ENCODE results near the gene PRRC1. TPM values are rescaled to one million over a fixed set of nuclear protein-coding genes. Genes with fewer than 3 reads are reported as not detected.

Gene PRRC1
- total RNA-seq (2013): 18.5 TPM
- polyA plus RNA-seq (10 to 100 TPM; 10.8 to 20.6 (median 17.9) TPM), polyA minus RNA-seq (11.4 and 18.4 TPM in 2 replicates), total RNA-seq (10.3 to 46.6 (median 21.0) reads per million in 11 experiments)

GRCh38 chr5:127517480-127518318 lies at the start of gene PRRC1:
Gene PRRC1, plus strand, starts transcription at chr5:127517640. Its CDS starts 5,840 bp downstream, at chr5:127523480.
- Mint-ChIP-seq H3K9me3 (peaks cover 9 to 17% (median 13%) of the 10 kb centered on the region in 7 donors), H3K36me3 (peaks cover 13 to 19% of the 10 kb centered on the region in 2 donors), H3K27me3 (ENCODE audit: low read depth in 3 of 3) (peaks cover 0 to 2% (median 0%) of the 10 kb centered on the region in 3 donors), H3K4me1 (peaks cover 21% of the 10 kb centered on the region), H3K27ac (peak within 1 kb of the TSS; percentile 79 to 93 (median 87)), H3K4me3 (peak within 1 kb of the TSS; percentile 88 to 94)
- peaks cover 11 to 18% of the 10 kb centered on the region in 2 donors for H3K4me1 ChIP-seq (ENCODE audit: control insufficient read depth in 1 of 2, insufficient read depth in 2 of 2, low read length in 2 of 2)
- TF ChIP-seq CTCF (IDR thresholded peaks at IDR 0.05): no peak
- peaks cover 52% of the 10 kb centered on the region for H3K79me2 ChIP-seq (ENCODE audit: insufficient read depth, low read length)
- peaks cover 4 to 7% of the 10 kb centered on the region in 2 donors for H3K9me3 ChIP-seq (replicated peaks in 1 of 2; ENCODE audit: control insufficient read depth in 1 of 2, insufficient read depth in 1 of 2, low read length in 2 of 2)
- intact Hi-C loops (cut with micrococcal nuclease): no loop called here
- WGBS (ENCODE audit: insufficient coverage): under 1% methylated on average over 70 of the region's 80 CpGs
- peak within 1 kb of the TSS; percentile 87 to 99 (median 99) for H3K4me3 ChIP-seq (replicated peaks in 1 of 3; ENCODE audit: low read depth in 2 of 3, low read length in 3 of 3)
- peak within 1 kb of the TSS; percentile 93 for H3K9ac ChIP-seq (ENCODE audit: insufficient read depth, low read length, poor library complexity, severe bottlenecking)
- H3K27ac ChIP-seq (ENCODE audit: low read depth in 1 of 2, low read length in 2 of 2): peak within 1 kb of the TSS; percentile 69 to 92
- H4K20me1 ChIP-seq (ENCODE audit: insufficient read depth, low read length): peaks cover 21% of the 10 kb centered on the region
- peaks cover 0 to 27% of the 10 kb centered on the region in 2 donors for H3K36me3 ChIP-seq (replicated peaks in 1 of 2; ENCODE audit: control insufficient read depth in 1 of 2, insufficient read depth in 2 of 2, low read length in 2 of 2)
- no peaks in the 10 kb centered on the region for H3K27me3 ChIP-seq (ENCODE audit: control insufficient read depth in 2 of 2, insufficient read depth in 2 of 2, low read length in 2 of 2)
- H2AFZ ChIP-seq (ENCODE audit: insufficient read depth, low read depth, low read length, poor library complexity, severe bottlenecking): peak within 1 kb of the TSS; percentile 100
- peak; percentile 63 to 70 (median 69) for DNase-seq
- peak within 1 kb of the TSS; percentile 93 for H3K4me2 ChIP-seq (replicated peaks; ENCODE audit: extremely low read depth, low read length, poor library complexity, severe bottlenecking)

DNA sequence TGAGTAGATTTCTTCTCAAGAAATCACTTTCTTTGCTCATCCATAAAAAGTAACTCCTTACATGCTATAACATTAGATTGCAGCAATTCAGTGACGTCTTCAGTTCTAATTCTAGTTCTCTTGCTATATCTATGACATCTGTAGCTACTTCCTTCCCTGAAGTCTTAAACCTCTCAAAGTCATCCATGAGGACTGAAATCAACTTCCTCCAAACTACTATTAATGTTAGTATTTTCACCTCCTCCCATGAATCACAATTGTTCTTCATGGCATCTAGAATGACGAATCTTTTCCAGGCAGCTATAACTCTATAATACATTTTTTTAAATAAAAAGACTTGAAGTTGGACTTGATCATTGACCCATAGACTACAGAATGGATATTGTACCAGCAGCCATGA lies 46.2 kb upstream of the PRRC1 start:
- no peaks in the 10 kb centered on the region for H3K9me3 Mint-ChIP-seq
- Histone ChIP-seq H3K79me2 (ENCODE audit: insufficient read depth, low read length) (no peaks in the 10 kb centered on the region), H3K9me3 (replicated peaks in 1 of 2; ENCODE audit: control insufficient read depth in 1 of 2, insufficient read depth in 1 of 2, low read length in 2 of 2) (no peaks in the 10 kb centered on the region), H3K4me2 (replicated peaks; ENCODE audit: extremely low read depth, low read length, poor library complexity, severe bottlenecking) (no peak overlapping the region), H3K4me1 (ENCODE audit: control insufficient read depth in 1 of 2, insufficient read depth in 2 of 2, low read length in 2 of 2) (no peaks in the 10 kb centered on the region), H3K9ac (ENCODE audit: insufficient read depth, low read length, poor library complexity, severe bottlenecking) (no peak overlapping the region), H2AFZ (ENCODE audit: insufficient read depth, low read depth, low read length, poor library complexity, severe bottlenecking) (no peak overlapping the region), H3K36me3 (replicated peaks in 1 of 2; ENCODE audit: control insufficient read depth in 1 of 2, insufficient read depth in 2 of 2, low read length in 2 of 2) (no peaks in the 10 kb centered on the region), H3K27me3 (ENCODE audit: control insufficient read depth in 2 of 2, insufficient read depth in 2 of 2, low read length in 2 of 2) (no peaks in the 10 kb centered on the region), H4K20me1 (ENCODE audit: insufficient read depth, low read length) (no peaks in the 10 kb centered on the region), H3K4me3 (replicated peaks in 1 of 3; ENCODE audit: low read depth in 2 of 3, low read length in 3 of 3) (no peak overlapping the region), H3K27ac (ENCODE audit: low read depth in 1 of 2, low read length in 2 of 2) (no peak overlapping the region)
- intact Hi-C loops (cut with micrococcal nuclease): no loop called here
- TF ChIP-seq CTCF (IDR thresholded peaks at IDR 0.05): no peak
- DNase-seq: no peak
- H3K4me1 Mint-ChIP-seq: no peaks in the 10 kb centered on the region
- H3K36me3 Mint-ChIP-seq: no peaks in the 10 kb centered on the region
- H3K4me3 Mint-ChIP-seq: no peak overlapping the region
- peaks cover 0 to 2% (median 0%) of the 10 kb centered on the region in 3 donors for H3K27me3 Mint-ChIP-seq (ENCODE audit: low read depth in 3 of 3)
- 17% methylated on average over 1 of the region's 2 CpGs for WGBS (ENCODE audit: insufficient coverage)
- no peak overlapping the region for H3K27ac Mint-ChIP-seq

Data from CD14-positive monocyte (primary cell).